PC-9 (cell line): ENCODE measurements around the gene LY6G5B. TPM values are rescaled to one million over a fixed set of nuclear protein-coding genes. Genes with fewer than 3 reads are reported as not detected.

Experiments
- BruUV-seq: library from RNA; stranded (reverse); fragments of 400-500 nt; replicated peaks from 2 replicates; lab custom pipeline; 2021; lab: Mats Ljungman, UMichigan
- CTCF ChIA-PET: fragments of 300-600 bp; sonication (Branson Sonifier 250); formaldehyde crosslinking; loops from one replicate; lab custom pipeline; 2022; ENCODE audit warnings: antibody characterized with exemption; lab: Charles Lee
- POLR2A ChIA-PET: fragments of 300-600 bp; sonication (Branson Sonifier 250); formaldehyde crosslinking; loops from one replicate; lab custom pipeline; 2022; ENCODE audit warnings: antibody characterized with exemption; ENCODE audit not compliant: unreplicated experiment; lab: Charles Lee
- DNase-seq, 2 experiments: peaks; one replicate each; pipeline versions ENCODE4 v3.0.0 to v3.0.0-alpha.2; 2015 to 2022; ENCODE audit warnings: mixed read lengths in 1 of 2
- H2AFZ ChIP-seq: fragments of 200-600 bp; sonication (generic); 2 replicates; pipeline ENCODE4 v1.8.1; 2017; ENCODE audit warnings: antibody characterized with exemption
- H3F3A ChIP-seq: fragments of 200-600 bp; sonication (generic); 2 replicates; pipeline ENCODE4 v1.8.1; 2017; ENCODE audit warnings: antibody characterized with exemption, mild to moderate bottlenecking, low read depth; ENCODE audit not compliant: insufficient read depth
- H3K27ac ChIP-seq: fragments of 200-600 bp; sonication (generic); 2 replicates; pipeline ENCODE4 v1.6.1; 2016; ENCODE audit warnings: mixed run types
- H3K27me3 ChIP-seq: fragments of 200-600 bp; sonication (generic); 2 replicates; pipeline ENCODE4 v1.6.1; 2016; ENCODE audit warnings: low read depth, mixed run types; ENCODE audit not compliant: insufficient read depth
- H3K36me3 ChIP-seq: fragments of 200-600 bp; sonication (generic); 2 replicates; pipeline ENCODE4 v1.6.1; 2016; ENCODE audit warnings: low read depth, mixed run types
- H3K4me1 ChIP-seq: fragments of 200-600 bp; sonication (generic); replicated peaks from 2 replicates; pipeline ENCODE4 v1.6.1; 2016; ENCODE audit warnings: mixed run types; ENCODE audit not compliant: insufficient read depth
- H3K4me2 ChIP-seq: fragments of 200-600 bp; sonication (generic); 2 replicates; pipeline ENCODE4 v1.6.1; 2017; ENCODE audit warnings: mixed run types
- H3K4me3 ChIP-seq: fragments of 200-600 bp; sonication (generic); 2 replicates; pipeline ENCODE4 v1.6.1; 2016; ENCODE audit warnings: mixed run types
- H3K79me2 ChIP-seq: fragments of 200-600 bp; sonication (generic); 2 replicates; pipeline ENCODE4 v1.6.1; 2017; ENCODE audit warnings: low read depth, mixed run types
- H3K9me2 ChIP-seq: fragments of 200-600 bp; sonication (generic); 2 replicates; pipeline ENCODE4 v1.8.1; 2017; ENCODE audit warnings: mild to moderate bottlenecking; ENCODE audit not compliant: insufficient read depth
- H3K9me3 ChIP-seq: fragments of 200-600 bp; sonication (generic); 2 replicates; pipeline ENCODE4 v1.8.1; 2016; ENCODE audit warnings: low read depth; ENCODE audit not compliant: insufficient read depth
- H4K20me1 ChIP-seq: fragments of 200-600 bp; sonication (generic); 2 replicates; pipeline ENCODE4 v1.8.1; 2017; ENCODE audit not compliant: insufficient read depth
- EZH2 ChIP-seq: fragments of 200-600 bp; sonication (generic); IDR thresholded peaks from 2 replicates; pipeline ENCODE4 v1.8.0; 2017; ENCODE audit warnings: antibody characterized with exemption, low read depth
- intact Hi-C: fragments of 100-400 bp; cut with micrococcal nuclease; formaldehyde crosslinking; loops from one replicate; pipeline ENCODE4 v1.10.0; 2022; ENCODE audit not compliant: unreplicated experiment
- total RNA-seq: library from RNA; stranded (reverse); gene quantifications from 2 replicates; pipeline ENCODE4 v1.2.3, GENCODE V29; 2021
- TF ChIP-seq, protein P1 (sequence below): fragments of 200-600 bp; sonication (generic); conservative IDR thresholded peaks from 2 replicates; pipeline ENCODE4 v1.6.1; 2017; ENCODE audit warnings: mixed run types, antibody characterized with exemption, mild to moderate bottlenecking, moderate library complexity

Gene LY6G5B
- total RNA-seq, 1 experiment from 2014 or later: 24.0 TPM

GRCh38 chr6:31663126-31663960 lies 6.4 kb upstream of the LY6G5B start:
- ChIA-PET POLR2A (interaction anchor here (0.6 kb wide), 2 partner anchors 72 to 73 kb away, joined by 3 to 13 read pairs; no protein-coding TSS in a partner anchor), CTCF (no interaction called here)
- Histone ChIP-seq H3K4me2 (peak overlapping the region; percentile 95), H3F3A (peaks cover 23% of the 10 kb centered on the region), H3K27me3 (no peaks in the 10 kb centered on the region), H3K79me2 (peaks cover 67% of the 10 kb centered on the region), H3K4me1 (peaks cover 37% of the 10 kb centered on the region), H3K9me3 (no peaks in the 10 kb centered on the region), H4K20me1 (peaks cover 10% of the 10 kb centered on the region; the same call in 1 of the 2 replicates), H3K9me2 (no peaks in the 10 kb centered on the region), H3K4me3 (peak overlapping the region; percentile 90; the same call in 1 of the 2 replicates), H3K27ac (no peak overlapping the region), H3K36me3 (peaks cover 23% of the 10 kb centered on the region), H2AFZ (no peak overlapping the region)
- DNase-seq: no peak
- TF ChIP-seq, protein P1, sequence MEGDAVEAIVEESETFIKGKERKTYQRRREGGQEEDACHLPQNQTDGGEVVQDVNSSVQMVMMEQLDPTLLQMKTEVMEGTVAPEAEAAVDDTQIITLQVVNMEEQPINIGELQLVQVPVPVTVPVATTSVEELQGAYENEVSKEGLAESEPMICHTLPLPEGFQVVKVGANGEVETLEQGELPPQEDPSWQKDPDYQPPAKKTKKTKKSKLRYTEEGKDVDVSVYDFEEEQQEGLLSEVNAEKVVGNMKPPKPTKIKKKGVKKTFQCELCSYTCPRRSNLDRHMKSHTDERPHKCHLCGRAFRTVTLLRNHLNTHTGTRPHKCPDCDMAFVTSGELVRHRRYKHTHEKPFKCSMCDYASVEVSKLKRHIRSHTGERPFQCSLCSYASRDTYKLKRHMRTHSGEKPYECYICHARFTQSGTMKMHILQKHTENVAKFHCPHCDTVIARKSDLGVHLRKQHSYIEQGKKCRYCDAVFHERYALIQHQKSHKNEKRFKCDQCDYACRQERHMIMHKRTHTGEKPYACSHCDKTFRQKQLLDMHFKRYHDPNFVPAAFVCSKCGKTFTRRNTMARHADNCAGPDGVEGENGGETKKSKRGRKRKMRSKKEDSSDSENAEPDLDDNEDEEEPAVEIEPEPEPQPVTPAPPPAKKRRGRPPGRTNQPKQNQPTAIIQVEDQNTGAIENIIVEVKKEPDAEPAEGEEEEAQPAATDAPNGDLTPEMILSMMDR: no peak
- no TSS peak for BruUV-seq
- intact Hi-C loops: loop anchor here (10.0 kb wide), 1 partner anchor 511 kb away; the partner anchor contains the start of genes AGPAT1 and RNF5

GRCh38 chr6:31663961-31664789 lies 5.6 kb upstream of the LY6G5B start:
- H3F3A ChIP-seq: peaks cover 23% of the 10 kb centered on the region
- H3K27ac ChIP-seq: peak overlapping the region; percentile 80
- POLR2A ChIA-PET: interaction anchor here (0.6 to 1.0 kb wide), 6 partner anchors 13 to 418 kb away, joined by 3 to 13 read pairs (median 4); partner anchors contain the start of genes NEU1 and NFKBIL1
- DNase-seq: no peak
- peaks cover 28% of the 10 kb centered on the region for H3K4me1 ChIP-seq
- peak overlapping the region; percentile 90 for H3K4me3 ChIP-seq
- peaks cover 6% of the 10 kb centered on the region; the same call in 1 of the 2 replicates for H4K20me1 ChIP-seq
- H3K27me3 ChIP-seq: no peaks in the 10 kb centered on the region
- H3K9me2 ChIP-seq: no peaks in the 10 kb centered on the region
- H2AFZ ChIP-seq: peak overlapping the region; percentile 86
- H3K79me2 ChIP-seq: peaks cover 63% of the 10 kb centered on the region
- peaks cover 31% of the 10 kb centered on the region for H3K36me3 ChIP-seq
- TF ChIP-seq, protein P1: no peak
- TF ChIP-seq EZH2: no peak
- no peaks in the 10 kb centered on the region for H3K9me3 ChIP-seq
- CTCF ChIA-PET: interaction anchor here (0.6 kb wide), 1 partner anchor 166 kb away, joined by 11 read pairs; no protein-coding TSS in a partner anchor
- TSS peak; percentile 21 for BruUV-seq
- H3K4me2 ChIP-seq: peak overlapping the region; percentile 95
- intact Hi-C loops: loop anchor here (2.0 to 10.0 kb wide), 2 partner anchors 117 to 511 kb away; partner anchors contain the start of genes AGPAT1, ATP6V1G2, NFKBIL1 and RNF5
